Thoracic aorta (tissue), 2 donors: ENCODE data around the gene CACNA2D1. TPM values are rescaled to one million over a fixed set of nuclear protein-coding genes. Genes with fewer than 3 reads are reported as not detected.

ENCODE experiments used
- ATAC-seq: fragments of 150-250 bp; one replicate; pipeline ENCODE4 v1.8.0; 2017; ENCODE audit warnings: low read depth; ENCODE audit not compliant: insufficient number of reproducible peaks, low FRiP score
- DNase-seq: peaks from one replicate; pipeline ENCODE4 v3.0.0-alpha.2; 2020; ENCODE audit warnings: low spot score
- H3K27ac ChIP-seq, 2 donors: fragments of 200-600 bp; sonication (generic); 1 replicate in 1 of 2; 2 replicates in 1 of 2; pipeline ENCODE4 v1.5.1; 2016; ENCODE audit warnings: mild to moderate bottlenecking in 2 of 2, moderate library complexity in 2 of 2
- H3K27me3 ChIP-seq: fragments of 200-600 bp; sonication (generic); replicated peaks from 2 replicates; pipeline ENCODE4 v1.6.0; 2016; ENCODE audit warnings: mild to moderate bottlenecking; ENCODE audit not compliant: insufficient read depth
- H3K36me3 ChIP-seq: fragments of 200-600 bp; sonication (generic); one replicate; pipeline ENCODE4 v1.5.1; 2016
- H3K4me1 ChIP-seq, 2 donors: fragments of 200-600 bp; sonication (generic); 1 replicate in 1 of 2; 2 replicates in 1 of 2; pipeline versions ENCODE4 v1.5.1 to v1.6.0; 2016; ENCODE audit warnings: low read depth in 2 of 2, mild to moderate bottlenecking in 1 of 2; ENCODE audit not compliant: control insufficient read depth in 1 of 2
- H3K4me3 ChIP-seq: fragments of 200-600 bp; sonication (generic); 2 replicates; pipeline ENCODE4 v1.5.1; 2016; ENCODE audit warnings: mild to moderate bottlenecking
- H3K9me3 ChIP-seq: fragments of 200-600 bp; sonication (generic); 2 replicates; pipeline ENCODE4 v1.5.1; 2016
- CTCF ChIP-seq: fragments of 200-600 bp; sonication (generic); IDR thresholded peaks from one replicate; pipeline ENCODE4 v1.5.1; 2019; ENCODE audit warnings: antibody characterized with exemption
- total RNA-seq, 2 donors: library from RNA; depleted of rRNA; stranded (reverse); fragments of >200 nt; gene quantifications; one replicate each; pipeline versions ENCODE4 v1.1.0 to v1.2.3, GENCODE V29; 2016

The CACNA2D1 gene
- total RNA-seq, 2 donors from 2014 or later = 44.4 to 44.7 TPM

- Histone ChIP-seq H3K36me3 (no peaks in the 10 kb centered on the region), H3K4me1 (no peaks in the 10 kb centered on the region), H3K9me3 (no peaks in the 10 kb centered on the region), H3K27ac (no peak overlapping the region), H3K4me3 (no peak overlapping the region), H3K27me3 (no peaks in the 10 kb centered on the region)
- DNase-seq (no peak), ATAC-seq (no peak)
- no peak for TF ChIP-seq CTCF
Observed at GRCh38 chr7:82028097-82028496, 415.5 kb downstream of the CACNA2D1 start.

GRCh38 chr7:82021713-82022112, 421.9 kb downstream of the CACNA2D1 start:
- Histone ChIP-seq H3K9me3 (no peaks in the 10 kb centered on the region), H3K36me3 (no peaks in the 10 kb centered on the region), H3K27ac (no peak overlapping the region), H3K4me3 (no peak overlapping the region), H3K4me1 (peaks cover 6 to 28% of the 10 kb centered on the region in 2 donors), H3K27me3 (no peaks in the 10 kb centered on the region)
- ATAC-seq (no peak), DNase-seq (no peak)
- no peak for TF ChIP-seq CTCF

GRCh38 chr7:82021036-82021435, 422.5 kb downstream of the CACNA2D1 start:
- no peaks in the 10 kb centered on the region for H3K27me3 ChIP-seq
- H3K4me1 ChIP-seq = peaks cover 6 to 28% of the 10 kb centered on the region in 2 donors
- no peak for TF ChIP-seq CTCF
- no peaks in the 10 kb centered on the region for H3K9me3 ChIP-seq
- ATAC-seq = no peak
- H3K27ac ChIP-seq = no peak overlapping the region
- DNase-seq = no peak
- H3K4me3 ChIP-seq = no peak overlapping the region
- no peaks in the 10 kb centered on the region for H3K36me3 ChIP-seq

GRCh38 chr7:82019551-82020475, 423.8 kb downstream of the CACNA2D1 start:
- ATAC-seq = no peak
- Histone ChIP-seq H3K4me3 (no peak overlapping the region), H3K4me1 (peaks cover 6 to 28% of the 10 kb centered on the region in 2 donors), H3K36me3 (no peaks in the 10 kb centered on the region), H3K9me3 (no peaks in the 10 kb centered on the region), H3K27ac (peak overlapping the region in 1 of 2 donors; percentile 3), H3K27me3 (no peaks in the 10 kb centered on the region)
- TF ChIP-seq CTCF = no peak
- DNase-seq = no peak

- Histone ChIP-seq H3K36me3 (no peaks in the 10 kb centered on the region), H3K9me3 (no peaks in the 10 kb centered on the region), H3K4me3 (no peak overlapping the region), H3K27me3 (no peaks in the 10 kb centered on the region), H3K27ac (no peak overlapping the region), H3K4me1 (peaks cover 6 to 28% of the 10 kb centered on the region in 2 donors)
- DNase-seq = no peak
- TF ChIP-seq CTCF = no peak
- ATAC-seq = no peak
Observed at GRCh38 chr7:82018226-82018625, 425.4 kb downstream of the CACNA2D1 start.
